ENCODE data around the gene EXOC3L4.
"Not testable (repeated sequence)": the region's sequence is repeated elsewhere in the genome, so short reads cannot be mapped to it uniquely, and the experiment has no call there.

The EXOC3L4 gene

GRCh38 chr14:103136388-103137271, 42.1 kb downstream of the EXOC3L4 start:
- no peak for DNase-seq

DNA sequence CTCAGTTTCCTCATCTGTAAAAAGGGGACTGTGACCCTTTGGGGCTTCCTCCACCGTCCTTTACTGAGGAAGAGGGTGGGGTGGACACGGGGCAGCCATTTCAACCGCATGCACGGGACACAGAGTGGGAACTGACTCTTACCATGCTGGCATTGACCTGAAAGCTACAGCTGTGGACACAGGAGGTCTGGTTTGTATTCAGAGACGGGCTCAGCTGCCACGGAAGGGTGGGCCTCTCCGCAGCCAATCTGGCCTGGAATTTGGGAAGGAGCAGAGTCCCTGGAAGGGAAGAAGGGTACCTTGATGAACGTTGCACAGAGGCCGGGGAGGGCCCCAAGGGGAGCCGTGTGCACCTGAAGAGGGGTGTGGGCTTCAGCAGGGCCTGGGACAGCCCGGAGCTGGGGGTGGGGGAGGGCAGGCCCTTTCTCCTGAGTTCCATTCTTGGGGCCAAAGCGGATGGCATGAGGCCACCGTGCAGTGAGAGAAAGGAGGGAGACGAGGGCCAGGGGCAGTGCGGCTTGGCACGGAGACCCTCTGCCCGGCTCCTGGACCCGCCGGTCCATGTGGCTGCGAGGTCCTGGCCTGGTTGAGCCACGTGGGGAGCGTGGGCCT, 43.3 kb downstream of the EXOC3L4 start:
- DNase-seq = no peak

- peak; percentile 41 for DNase-seq
These were observed 44.0 kb downstream of the EXOC3L4 start for GRCh38 chr14:103138301-103139131.

DNA sequence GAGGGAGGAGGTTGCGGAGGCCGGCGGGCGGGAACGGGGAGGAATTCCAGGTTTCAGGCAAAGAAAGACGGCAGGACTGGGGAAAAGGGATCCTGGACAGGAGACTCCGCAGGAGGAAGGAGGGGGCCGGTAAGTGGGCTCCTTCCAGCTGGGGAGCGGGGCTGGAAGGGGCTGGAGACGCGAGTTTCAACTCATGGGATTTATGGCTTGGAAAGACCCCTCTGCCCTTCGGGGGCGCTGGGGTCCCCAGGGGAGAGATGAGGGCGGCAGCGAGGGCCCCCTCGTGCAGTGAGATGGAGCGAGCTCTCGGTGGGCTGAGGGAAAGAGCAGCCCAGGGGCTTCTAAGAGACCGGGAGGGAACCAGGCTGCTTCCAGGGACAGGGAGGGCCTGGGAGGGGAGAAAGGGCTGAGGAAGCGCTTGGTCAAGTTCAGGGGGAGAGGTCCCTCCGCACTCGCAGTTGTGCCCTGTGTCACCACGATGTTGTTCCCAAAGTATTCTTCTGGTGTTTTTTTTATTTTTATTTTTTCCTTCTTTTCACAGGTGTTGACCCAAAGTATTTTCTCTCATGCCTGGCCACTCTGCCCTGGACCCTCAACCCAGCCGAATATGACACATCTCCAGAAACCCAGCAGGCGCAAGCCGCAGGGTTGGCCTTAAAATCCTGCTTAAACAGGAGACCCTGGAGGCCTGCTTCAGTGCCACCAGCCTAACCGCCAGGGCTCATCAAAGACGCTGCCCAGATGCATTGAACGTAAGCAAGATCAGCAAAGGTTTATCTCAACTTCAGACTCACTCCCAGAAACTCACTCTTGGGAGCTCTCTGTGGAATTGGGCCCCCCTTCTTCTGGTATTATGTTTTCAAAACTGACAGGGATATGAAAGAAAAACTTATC, 44.9 kb downstream of the EXOC3L4 start:
- no peak for DNase-seq

GRCh38 chr14:103140316-103141109, 46.0 kb downstream of the EXOC3L4 start:
- no peak for DNase-seq

DNA sequence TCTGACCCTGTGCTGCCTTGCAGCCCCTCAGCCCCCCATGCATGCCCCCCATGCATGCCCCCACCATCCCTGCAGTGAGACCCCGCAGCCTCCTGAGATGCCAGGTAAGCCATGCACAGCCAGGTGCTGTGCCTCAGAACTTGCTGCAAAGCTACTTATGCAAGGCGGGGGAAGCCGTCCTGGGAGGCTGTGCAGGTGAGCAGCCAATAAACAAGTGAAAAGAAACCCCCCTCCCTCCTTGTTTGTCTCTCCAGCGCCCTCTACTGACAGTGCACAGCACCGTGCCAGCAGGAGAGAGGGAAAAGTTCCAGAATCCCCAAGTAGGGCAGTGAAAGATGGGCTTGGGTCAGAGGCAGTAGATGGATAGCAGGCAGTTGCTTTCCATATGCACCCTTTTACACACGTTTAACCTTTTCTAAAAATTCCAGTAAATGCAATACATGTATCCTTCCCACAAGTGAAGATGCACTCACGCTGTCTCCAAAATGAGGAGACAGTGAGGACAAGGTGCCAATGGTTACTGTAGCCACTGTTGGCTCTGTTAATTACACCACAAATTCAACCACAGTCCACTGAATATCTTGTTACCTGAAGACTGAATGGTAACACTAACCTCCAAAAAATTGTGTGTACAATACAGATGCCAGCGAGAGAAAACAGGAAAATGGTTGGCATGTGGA, 46.7 kb downstream of the EXOC3L4 start:
- no peak for DNase-seq

- DNase-seq = no peak
These were observed 47.5 kb downstream of the EXOC3L4 start for GRCh38 chr14:103142026-103142425.

DNA sequence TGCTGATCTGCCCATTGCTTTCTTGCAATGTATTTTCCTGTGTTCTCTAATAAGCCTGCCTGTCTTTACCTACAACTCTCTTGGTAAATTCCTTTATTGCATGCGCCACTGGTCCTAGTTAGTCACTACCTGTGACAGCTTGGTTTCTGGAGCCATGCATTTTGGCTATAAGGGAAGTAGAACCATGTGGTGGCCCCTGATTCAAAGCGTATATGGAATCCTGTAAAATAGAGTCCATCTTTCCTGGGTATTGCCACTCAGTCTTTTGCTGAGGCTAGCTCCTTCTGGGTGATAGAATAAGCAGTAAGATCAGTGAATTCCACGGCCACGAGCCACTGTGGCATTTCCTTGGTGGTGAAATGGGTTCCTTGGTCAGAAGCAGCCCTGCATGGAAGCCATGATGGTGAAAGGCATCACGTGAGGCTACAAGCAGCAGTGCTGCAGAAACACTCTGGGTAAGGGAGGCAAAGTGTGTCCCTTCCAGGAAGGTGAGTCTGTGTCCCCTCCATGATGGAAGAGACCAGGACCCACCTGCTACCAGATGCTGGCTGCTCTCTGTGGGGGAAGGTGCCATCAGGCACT, 48.3 kb downstream of the EXOC3L4 start:
- no peak for DNase-seq

- no peak for DNase-seq
These were observed 49.0 kb downstream of the EXOC3L4 start for GRCh38 chr14:103143506-103143905.

GRCh38 chr14:103144085-103144484, 49.6 kb downstream of the EXOC3L4 start:
- no peak for DNase-seq

- no peak for DNase-seq
These were observed 51.7 kb downstream of the EXOC3L4 start for GRCh38 chr14:103146141-103146709.

DNA sequence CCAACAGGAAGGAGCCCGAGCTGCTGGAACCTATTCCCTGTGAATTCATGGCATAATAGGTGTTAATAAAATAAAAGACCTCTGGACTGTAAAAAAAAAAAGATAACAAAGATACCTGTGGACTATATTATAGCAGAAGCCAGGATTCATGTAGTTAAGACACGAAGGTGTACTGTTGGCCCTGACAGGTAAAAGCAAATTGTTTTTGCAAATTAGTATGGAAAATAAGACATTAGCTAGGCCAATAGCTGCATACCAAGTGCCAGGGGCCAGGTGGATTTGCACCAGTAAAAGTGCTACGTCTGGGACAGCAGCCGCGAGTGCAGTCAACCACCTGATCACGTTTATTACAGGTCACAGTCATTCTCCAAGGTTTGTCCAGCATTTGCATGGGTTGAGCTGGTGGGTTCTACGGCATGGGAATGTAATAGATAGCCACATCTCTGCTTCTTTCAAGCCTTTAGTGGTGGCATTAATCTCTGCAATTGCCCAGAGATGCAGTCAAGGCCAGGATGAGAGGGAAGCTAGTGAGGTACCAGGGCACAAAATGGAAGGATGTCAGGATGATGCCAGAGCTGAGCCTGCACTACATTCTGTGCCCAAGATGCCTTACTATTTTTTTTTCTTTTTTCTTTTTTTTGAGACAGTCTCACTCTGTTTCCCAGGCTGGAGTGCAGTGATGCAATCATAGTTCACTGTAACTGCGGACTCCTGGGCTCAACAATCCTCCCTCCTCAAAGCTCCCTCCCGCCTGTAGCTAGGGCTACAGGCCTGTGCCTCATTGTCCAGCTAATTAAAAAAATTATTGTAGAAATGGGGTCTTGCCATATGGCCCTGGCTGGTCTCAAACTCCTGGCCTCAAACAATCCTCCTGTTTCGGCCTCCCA, 55.1 kb downstream of the EXOC3L4 start:
- no peak for DNase-seq

DNA sequence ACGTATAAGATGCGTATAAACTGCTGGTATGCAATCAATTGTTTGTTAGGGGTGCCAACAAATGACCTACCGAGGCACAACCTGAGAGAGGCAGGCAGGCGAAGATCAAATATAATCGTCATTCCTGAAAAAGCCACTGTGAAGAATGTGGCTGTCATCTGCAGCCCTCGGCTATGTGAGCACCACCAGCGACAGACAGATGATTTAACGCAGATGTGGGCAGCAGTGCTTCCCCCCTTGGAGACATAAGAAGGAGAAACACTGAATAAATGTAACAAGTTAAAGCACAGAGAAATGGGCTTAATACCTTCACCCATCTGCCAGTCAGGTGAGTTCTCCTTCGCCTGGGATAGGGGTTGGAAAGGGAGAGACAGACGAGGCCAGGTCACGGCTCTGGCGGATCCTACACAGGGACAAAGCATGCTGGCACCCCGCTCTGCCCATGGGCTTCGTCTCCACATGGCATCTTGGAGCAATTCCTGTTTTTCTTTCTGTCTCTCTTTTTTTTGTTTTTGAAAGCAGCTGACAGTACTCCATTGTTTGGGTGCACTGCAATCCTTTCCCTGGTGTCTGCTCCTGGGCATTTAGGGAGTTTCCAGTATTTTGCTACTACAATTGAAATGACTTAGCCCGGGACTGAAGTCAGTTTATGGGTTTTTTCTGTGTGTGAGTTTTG, 56.9 kb downstream of the EXOC3L4 start:
- no peak for DNase-seq

- no peak for DNase-seq
These were observed 60.5 kb downstream of the EXOC3L4 start for GRCh38 chr14:103155010-103155409.

DNA sequence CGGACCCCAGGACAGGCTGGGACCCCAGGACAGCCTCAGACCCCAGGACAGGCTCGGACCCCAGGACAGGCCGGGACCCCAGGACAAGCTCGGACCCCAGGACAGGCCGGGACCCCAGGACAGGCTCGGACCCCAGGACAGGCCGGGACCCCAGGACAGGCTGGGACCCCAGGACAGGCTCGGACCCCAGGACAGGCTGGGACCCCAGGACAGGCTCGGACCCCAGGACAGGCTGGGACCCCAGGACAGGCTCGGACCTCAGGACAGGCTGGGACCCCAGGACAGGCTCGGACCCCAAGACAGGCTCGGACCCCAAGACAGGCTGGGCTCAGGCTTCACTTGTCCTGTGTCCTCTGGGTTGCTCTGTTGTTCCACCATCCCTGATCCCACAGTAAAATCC, 60.9 kb downstream of the EXOC3L4 start:
- not testable (repeated sequence) for DNase-seq

DNA sequence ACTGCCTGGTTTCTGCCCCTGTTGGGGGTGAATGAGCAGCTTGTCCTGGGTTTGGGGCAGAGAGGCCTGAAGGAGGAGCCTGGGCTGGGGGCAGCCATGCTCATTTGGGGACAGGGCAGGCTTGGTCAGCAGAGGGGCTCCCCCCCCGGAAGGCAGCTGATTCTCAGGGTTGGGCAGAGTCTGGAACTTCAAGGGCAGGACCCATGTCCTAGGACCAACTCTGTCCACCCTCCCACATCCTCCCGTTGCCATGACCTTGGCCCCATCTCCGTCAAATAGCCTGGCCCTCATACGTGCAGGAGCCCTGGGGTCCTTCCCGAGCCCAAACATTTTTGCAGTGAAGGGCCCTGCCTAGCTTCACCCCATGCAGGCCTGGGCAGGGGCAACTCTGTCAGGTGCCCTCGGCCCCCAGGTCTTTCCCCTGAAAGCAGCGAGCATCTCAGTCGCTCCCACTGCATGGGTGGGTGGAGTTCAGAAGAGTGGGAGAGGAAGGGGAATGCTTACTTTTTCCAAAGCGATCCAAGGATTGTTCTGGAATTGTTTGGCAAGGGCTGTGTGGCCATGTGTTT, 61.4 kb downstream of the EXOC3L4 start:
- DNase-seq = no peak

GRCh38 chr14:103156651-103157378, 62.3 kb downstream of the EXOC3L4 start:
- no peak for DNase-seq
